Measurements from ENCODE around the gene COX11. TPM values are rescaled to one million over a fixed set of nuclear protein-coding genes. Genes with fewer than 3 reads are reported as not detected.

The COX11 gene
- total RNA-seq, 1 experiment from 2014 or later, result 65.0 TPM

DNA sequence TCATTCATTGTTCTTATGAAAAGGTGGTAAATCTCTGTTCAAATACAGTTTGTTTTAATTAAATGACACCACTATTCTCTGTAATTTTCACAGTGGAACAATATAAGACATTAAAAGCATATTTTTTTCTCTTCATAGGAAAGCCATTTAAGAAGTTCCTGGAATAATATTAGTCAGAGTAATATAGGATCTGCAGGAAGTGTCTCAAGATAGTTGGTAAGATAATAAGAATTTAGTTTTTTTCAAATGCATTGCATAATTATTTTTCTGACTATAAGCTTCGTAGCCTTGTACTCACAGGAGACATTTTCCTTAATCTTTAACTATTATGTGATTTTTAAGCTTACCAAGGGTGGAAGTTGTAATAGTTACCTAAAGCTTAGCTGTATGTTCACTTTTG, 17.0 kb upstream of the COX11 start:
- ATAC-seq (no peak), DNase-seq (ENCODE audit: low spot score) (no peak)
- CTCF ChIA-PET, result no interaction called here
- POLR2A ChIA-PET, result no interaction called here
- Mint-ChIP-seq H3K36me3 (peaks cover 7% of the 10 kb centered on the region), H3K4me1 (0 out of 2 replicates have a peak, but pooled peaks cover 2% of the 10 kb centered on the region), H3K9me3 (peaks cover 7% of the 10 kb centered on the region), H3K27me3 (ENCODE audit: low read depth) (no peaks in the 10 kb centered on the region), H3K27ac (no peak overlapping the region), H3K4me3 (no peak overlapping the region)
- no peak for TF ChIP-seq ZNF219 (CRISPR knock-in tag; IDR thresholded peaks at IDR 0.05; ENCODE audit: borderline replicate concordance)

DNA sequence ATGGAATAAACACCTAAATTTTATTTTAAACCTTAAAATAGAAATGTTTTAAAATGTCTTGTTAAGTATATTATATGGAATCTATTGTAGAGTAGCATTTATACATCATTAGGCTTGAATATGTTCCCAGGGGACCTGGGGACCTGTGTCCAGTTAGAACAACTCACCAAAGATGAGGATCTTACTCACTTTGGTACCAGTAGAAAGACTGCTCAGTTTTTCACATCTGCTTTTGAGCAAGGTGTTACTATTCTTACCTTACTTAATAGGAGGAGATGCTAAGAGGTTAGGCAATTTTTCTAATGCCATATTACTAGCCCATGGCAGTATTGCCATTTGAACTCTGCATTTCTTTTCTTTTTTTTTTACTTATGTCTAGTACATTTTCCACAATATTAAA, 14.8 kb upstream of the COX11 start:
- DNase-seq (ENCODE audit: low spot score) (no peak), ATAC-seq (no peak)
- ChIA-PET CTCF (no interaction called here), POLR2A (no interaction called here)
- H3K4me3 Mint-ChIP-seq, result no peak overlapping the region
- peaks cover 18% of the 10 kb centered on the region for H3K36me3 Mint-ChIP-seq
- TF ChIP-seq SMAD4 (CRISPR knock-in tag; IDR thresholded peaks at IDR 0.05) (no peak), ZNF671 (CRISPR knock-in tag; IDR thresholded peaks at IDR 0.05) (no peak), ATF1 (CRISPR knock-in tag; IDR thresholded peaks at IDR 0.05) (no peak), TEAD4 (CRISPR knock-in tag; IDR thresholded peaks at IDR 0.05) (no peak), JUN (CRISPR knock-in tag; IDR thresholded peaks at IDR 0.05) (no peak), CREM (CRISPR knock-in tag; IDR thresholded peaks at IDR 0.05) (no peak), TCF7 (CRISPR knock-in tag; IDR thresholded peaks at IDR 0.05; ENCODE audit: low read depth) (no peak), ZNF263 (CRISPR knock-in tag; IDR thresholded peaks at IDR 0.05; ENCODE audit: low read depth) (no peak), NFE2L1 (CRISPR knock-in tag; IDR thresholded peaks at IDR 0.05) (no peak), CBFB (CRISPR knock-in tag; IDR thresholded peaks at IDR 0.05; ENCODE audit: low read depth) (no peak)
- TF ChIP-seq, protein P1, sequence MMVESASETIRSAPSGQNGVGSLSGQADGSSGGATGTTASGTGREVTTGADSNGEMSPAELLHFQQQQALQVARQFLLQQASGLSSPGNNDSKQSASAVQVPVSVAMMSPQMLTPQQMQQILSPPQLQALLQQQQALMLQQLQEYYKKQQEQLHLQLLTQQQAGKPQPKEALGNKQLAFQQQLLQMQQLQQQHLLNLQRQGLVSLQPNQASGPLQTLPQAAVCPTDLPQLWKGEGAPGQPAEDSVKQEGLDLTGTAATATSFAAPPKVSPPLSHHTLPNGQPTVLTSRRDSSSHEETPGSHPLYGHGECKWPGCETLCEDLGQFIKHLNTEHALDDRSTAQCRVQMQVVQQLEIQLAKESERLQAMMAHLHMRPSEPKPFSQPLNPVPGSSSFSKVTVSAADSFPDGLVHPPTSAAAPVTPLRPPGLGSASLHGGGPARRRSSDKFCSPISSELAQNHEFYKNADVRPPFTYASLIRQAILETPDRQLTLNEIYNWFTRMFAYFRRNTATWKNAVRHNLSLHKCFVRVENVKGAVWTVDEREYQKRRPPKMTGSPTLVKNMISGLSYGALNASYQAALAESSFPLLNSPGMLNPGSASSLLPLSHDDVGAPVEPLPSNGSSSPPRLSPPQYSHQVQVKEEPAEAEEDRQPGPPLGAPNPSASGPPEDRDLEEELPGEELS (CRISPR knock-in tag; IDR thresholded peaks at IDR 0.05), result no peak
- TF ChIP-seq, protein P2, sequence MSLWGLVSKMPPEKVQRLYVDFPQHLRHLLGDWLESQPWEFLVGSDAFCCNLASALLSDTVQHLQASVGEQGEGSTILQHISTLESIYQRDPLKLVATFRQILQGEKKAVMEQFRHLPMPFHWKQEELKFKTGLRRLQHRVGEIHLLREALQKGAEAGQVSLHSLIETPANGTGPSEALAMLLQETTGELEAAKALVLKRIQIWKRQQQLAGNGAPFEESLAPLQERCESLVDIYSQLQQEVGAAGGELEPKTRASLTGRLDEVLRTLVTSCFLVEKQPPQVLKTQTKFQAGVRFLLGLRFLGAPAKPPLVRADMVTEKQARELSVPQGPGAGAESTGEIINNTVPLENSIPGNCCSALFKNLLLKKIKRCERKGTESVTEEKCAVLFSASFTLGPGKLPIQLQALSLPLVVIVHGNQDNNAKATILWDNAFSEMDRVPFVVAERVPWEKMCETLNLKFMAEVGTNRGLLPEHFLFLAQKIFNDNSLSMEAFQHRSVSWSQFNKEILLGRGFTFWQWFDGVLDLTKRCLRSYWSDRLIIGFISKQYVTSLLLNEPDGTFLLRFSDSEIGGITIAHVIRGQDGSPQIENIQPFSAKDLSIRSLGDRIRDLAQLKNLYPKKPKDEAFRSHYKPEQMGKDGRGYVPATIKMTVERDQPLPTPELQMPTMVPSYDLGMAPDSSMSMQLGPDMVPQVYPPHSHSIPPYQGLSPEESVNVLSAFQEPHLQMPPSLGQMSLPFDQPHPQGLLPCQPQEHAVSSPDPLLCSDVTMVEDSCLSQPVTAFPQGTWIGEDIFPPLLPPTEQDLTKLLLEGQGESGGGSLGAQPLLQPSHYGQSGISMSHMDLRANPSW (CRISPR knock-in tag; conservative IDR thresholded peaks at IDR 0.05; ENCODE audit: low read depth), result no peak
- TF ChIP-seq, protein P3, sequence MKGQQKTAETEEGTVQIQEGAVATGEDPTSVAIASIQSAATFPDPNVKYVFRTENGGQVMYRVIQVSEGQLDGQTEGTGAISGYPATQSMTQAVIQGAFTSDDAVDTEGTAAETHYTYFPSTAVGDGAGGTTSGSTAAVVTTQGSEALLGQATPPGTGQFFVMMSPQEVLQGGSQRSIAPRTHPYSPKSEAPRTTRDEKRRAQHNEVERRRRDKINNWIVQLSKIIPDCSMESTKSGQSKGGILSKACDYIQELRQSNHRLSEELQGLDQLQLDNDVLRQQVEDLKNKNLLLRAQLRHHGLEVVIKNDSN (CRISPR knock-in tag; IDR thresholded peaks at IDR 0.05), result no peak
- TF ChIP-seq, protein P4, sequence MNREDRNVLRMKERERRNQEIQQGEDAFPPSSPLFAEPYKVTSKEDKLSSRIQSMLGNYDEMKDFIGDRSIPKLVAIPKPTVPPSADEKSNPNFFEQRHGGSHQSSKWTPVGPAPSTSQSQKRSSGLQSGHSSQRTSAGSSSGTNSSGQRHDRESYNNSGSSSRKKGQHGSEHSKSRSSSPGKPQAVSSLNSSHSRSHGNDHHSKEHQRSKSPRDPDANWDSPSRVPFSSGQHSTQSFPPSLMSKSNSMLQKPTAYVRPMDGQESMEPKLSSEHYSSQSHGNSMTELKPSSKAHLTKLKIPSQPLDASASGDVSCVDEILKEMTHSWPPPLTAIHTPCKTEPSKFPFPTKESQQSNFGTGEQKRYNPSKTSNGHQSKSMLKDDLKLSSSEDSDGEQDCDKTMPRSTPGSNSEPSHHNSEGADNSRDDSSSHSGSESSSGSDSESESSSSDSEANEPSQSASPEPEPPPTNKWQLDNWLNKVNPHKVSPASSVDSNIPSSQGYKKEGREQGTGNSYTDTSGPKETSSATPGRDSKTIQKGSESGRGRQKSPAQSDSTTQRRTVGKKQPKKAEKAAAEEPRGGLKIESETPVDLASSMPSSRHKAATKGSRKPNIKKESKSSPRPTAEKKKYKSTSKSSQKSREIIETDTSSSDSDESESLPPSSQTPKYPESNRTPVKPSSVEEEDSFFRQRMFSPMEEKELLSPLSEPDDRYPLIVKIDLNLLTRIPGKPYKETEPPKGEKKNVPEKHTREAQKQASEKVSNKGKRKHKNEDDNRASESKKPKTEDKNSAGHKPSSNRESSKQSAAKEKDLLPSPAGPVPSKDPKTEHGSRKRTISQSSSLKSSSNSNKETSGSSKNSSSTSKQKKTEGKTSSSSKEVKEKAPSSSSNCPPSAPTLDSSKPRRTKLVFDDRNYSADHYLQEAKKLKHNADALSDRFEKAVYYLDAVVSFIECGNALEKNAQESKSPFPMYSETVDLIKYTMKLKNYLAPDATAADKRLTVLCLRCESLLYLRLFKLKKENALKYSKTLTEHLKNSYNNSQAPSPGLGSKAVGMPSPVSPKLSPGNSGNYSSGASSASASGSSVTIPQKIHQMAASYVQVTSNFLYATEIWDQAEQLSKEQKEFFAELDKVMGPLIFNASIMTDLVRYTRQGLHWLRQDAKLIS (CRISPR knock-in tag; IDR thresholded peaks at IDR 0.05; ENCODE audit: borderline replicate concordance), result no peak
- TF ChIP-seq, protein P5, sequence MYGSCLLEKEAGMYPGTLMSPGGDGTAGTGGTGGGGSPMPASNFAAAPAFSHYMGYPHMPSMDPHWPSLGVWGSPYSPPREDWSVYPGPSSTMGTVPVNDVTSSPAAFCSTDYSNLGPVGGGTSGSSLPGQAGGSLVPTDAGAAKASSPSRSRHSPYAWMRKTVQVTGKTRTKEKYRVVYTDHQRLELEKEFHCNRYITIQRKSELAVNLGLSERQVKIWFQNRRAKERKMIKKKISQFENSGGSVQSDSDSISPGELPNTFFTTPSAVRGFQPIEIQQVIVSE (CRISPR knock-in tag; IDR thresholded peaks at IDR 0.05; ENCODE audit: borderline replicate concordance), result no peak
- TF ChIP-seq, protein P6, sequence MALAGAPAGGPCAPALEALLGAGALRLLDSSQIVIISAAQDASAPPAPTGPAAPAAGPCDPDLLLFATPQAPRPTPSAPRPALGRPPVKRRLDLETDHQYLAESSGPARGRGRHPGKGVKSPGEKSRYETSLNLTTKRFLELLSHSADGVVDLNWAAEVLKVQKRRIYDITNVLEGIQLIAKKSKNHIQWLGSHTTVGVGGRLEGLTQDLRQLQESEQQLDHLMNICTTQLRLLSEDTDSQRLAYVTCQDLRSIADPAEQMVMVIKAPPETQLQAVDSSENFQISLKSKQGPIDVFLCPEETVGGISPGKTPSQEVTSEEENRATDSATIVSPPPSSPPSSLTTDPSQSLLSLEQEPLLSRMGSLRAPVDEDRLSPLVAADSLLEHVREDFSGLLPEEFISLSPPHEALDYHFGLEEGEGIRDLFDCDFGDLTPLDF (CRISPR knock-in tag; IDR thresholded peaks at IDR 0.05), result no peak
- TF ChIP-seq, protein P7, sequence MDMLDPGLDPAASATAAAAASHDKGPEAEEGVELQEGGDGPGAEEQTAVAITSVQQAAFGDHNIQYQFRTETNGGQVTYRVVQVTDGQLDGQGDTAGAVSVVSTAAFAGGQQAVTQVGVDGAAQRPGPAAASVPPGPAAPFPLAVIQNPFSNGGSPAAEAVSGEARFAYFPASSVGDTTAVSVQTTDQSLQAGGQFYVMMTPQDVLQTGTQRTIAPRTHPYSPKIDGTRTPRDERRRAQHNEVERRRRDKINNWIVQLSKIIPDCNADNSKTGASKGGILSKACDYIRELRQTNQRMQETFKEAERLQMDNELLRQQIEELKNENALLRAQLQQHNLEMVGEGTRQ (CRISPR knock-in tag; IDR thresholded peaks at IDR 0.05), result no peak
- TF ChIP-seq, protein P8, sequence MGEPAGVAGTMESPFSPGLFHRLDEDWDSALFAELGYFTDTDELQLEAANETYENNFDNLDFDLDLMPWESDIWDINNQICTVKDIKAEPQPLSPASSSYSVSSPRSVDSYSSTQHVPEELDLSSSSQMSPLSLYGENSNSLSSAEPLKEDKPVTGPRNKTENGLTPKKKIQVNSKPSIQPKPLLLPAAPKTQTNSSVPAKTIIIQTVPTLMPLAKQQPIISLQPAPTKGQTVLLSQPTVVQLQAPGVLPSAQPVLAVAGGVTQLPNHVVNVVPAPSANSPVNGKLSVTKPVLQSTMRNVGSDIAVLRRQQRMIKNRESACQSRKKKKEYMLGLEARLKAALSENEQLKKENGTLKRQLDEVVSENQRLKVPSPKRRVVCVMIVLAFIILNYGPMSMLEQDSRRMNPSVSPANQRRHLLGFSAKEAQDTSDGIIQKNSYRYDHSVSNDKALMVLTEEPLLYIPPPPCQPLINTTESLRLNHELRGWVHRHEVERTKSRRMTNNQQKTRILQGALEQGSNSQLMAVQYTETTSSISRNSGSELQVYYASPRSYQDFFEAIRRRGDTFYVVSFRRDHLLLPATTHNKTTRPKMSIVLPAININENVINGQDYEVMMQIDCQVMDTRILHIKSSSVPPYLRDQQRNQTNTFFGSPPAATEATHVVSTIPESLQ (CRISPR knock-in tag; IDR thresholded peaks at IDR 0.05), result no peak
- TF ChIP-seq, protein P9, sequence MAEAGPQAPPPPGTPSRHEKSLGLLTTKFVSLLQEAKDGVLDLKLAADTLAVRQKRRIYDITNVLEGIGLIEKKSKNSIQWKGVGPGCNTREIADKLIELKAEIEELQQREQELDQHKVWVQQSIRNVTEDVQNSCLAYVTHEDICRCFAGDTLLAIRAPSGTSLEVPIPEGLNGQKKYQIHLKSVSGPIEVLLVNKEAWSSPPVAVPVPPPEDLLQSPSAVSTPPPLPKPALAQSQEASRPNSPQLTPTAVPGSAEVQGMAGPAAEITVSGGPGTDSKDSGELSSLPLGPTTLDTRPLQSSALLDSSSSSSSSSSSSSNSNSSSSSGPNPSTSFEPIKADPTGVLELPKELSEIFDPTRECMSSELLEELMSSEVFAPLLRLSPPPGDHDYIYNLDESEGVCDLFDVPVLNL (CRISPR knock-in tag; IDR thresholded peaks at IDR 0.05; ENCODE audit: borderline replicate concordance, low read depth), result no peak
- H3K27me3 Mint-ChIP-seq (ENCODE audit: low read depth), result no peaks in the 10 kb centered on the region
- peaks cover 19% of the 10 kb centered on the region for H3K9me3 Mint-ChIP-seq
- no peak overlapping the region for H3K27ac Mint-ChIP-seq
- 0 out of 2 replicates have a peak, but pooled peaks cover 2% of the 10 kb centered on the region for H3K4me1 Mint-ChIP-seq
